ENCODE results near the gene ZBTB16. TPM values are rescaled to one million over a fixed set of nuclear protein-coding genes. Genes with fewer than 3 reads are reported as not detected.

The ZBTB16 gene
- total and polyA plus RNA-seq, 9 donors: 12.7 to 160 (median 68.7) TPM

DNA sequence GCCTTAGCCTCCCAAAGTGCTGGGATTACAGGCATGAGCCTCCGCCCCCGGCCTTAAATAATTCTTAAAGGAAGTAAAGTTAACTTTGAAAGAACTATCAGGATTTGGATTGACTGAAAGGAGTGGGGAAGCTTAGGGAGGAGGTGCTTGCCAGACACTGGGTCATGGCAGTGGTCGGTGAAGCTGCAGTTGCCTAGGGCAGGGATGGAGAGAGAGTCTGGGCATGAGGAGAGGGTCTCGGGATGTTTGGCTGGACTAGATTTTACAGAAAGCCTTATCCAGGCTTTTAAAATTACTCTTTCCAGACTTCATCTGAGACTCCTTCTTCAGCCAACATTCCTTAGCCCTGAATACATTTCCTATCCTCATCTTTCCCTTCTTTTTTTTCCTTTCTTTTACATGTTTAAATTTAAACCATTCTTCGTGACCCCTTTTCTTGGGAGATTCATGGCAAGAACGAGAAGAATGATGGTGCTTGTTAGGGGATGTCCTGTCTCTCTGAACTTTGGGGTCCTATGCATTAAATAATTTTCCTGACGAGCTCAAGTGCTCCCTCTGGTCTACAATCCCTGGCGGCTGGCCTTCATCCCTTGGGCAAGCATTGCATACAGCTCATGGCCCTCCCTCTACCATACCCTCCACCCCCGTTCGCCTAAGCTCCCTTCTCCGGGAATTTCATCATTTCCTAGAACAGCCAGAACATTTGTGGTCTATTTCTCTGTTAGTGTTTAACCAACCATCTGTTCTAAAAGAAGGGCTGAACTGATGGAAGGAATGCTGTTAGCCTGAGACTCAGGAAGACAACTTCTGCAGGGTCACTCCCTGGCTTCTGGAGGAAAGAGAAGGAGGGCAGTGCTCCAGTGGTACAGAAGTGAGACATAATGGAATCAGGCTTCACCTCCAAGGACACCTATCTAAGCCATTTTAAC lies 236.4 kb downstream of the ZBTB16 start, which contains the start of gene NNMT:
Gene NNMT (plus strand): TSS at position 724 of the 929 bp plus-strand sequence. CDS start 158 bp downstream, at position 882.
- DNase-seq: peak; percentile 36 to 77 (median 47)
- no peak for TF ChIP-seq CTCF (IDR thresholded peaks at IDR 0.05)
- TF ChIP-seq EP300 (IDR thresholded peaks at IDR 0.05): peak; percentile 97
- peak; percentile 28 for TF ChIP-seq POLR2A (IDR thresholded peaks at IDR 0.05)
- Histone ChIP-seq H3K4me3 (peak within 1 kb of the TSS; percentile 36), H3K27me3 (no peaks in the 10 kb centered on the region), H3K27ac (peak within 1 kb of the TSS; percentile 63 to 75), H3K36me3 (no peaks in the 10 kb centered on the region), H3K4me1 (ENCODE audit: insufficient read depth) (peaks cover 9% of the 10 kb centered on the region), H3K9me3 (no peaks in the 10 kb centered on the region)
- intact Hi-C loops (cut with DNase I): no loop called here
- WGBS, 3 donors: 22 to 41% (median 22%) methylated on average over 11 of the region's 11 CpGs

GRCh38 chr11:114296605-114297372 lies 237.3 kb downstream of the ZBTB16 start:
- WGBS, 3 donors: 65 to 84% (median 68%) methylated on average over 7 of the region's 7 CpGs
- intact Hi-C loops (cut with DNase I): no loop called here
- DNase-seq: no peak

DNA sequence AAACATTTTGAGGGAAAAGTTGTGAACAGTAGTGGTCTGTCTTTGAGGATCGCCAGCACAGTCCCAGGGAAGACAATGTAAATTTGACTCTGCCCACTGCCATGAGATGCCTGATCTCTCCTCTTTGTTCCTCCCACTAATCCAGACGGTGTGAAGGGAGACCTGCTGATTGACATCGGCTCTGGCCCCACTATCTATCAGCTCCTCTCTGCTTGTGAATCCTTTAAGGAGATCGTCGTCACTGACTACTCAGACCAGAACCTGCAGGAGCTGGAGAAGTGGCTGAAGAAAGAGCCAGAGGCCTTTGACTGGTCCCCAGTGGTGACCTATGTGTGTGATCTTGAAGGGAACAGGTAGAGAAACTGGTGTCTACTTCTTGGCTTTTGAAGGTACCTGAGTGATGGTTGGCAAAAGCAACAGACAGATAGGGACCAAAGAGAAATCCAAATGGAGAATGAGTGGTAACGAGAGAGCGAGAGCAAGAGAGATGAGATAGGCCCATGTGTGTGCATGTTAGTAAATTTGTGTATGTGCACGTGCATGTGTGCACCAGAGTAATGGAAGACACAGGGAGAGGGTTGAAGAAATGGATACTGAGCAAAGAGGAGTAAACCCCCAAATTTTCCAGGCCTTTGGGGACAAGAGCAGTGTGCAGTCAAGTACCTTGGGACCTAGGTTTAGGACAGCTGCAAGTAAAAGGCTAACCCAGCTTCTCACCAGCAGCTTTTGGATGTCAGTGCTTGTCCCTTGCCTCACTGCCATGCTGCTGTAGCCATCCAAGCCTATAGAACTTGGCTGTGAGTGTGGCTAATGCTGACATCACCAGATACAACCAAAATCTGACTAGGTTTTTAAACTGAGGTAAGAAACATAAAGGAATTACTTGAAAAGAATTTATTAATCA lies 238.5 kb downstream of the ZBTB16 start:
- no peak for DNase-seq
- peaks cover 5% of the 10 kb centered on the region for H3K4me1 ChIP-seq (ENCODE audit: insufficient read depth)
- no peak overlapping the region for H3K27ac ChIP-seq
- H3K27me3 ChIP-seq: no peaks in the 10 kb centered on the region
- intact Hi-C loops (cut with DNase I): no loop called here
- no peaks in the 10 kb centered on the region for H3K36me3 ChIP-seq
- H3K4me3 ChIP-seq: peak overlapping the region; percentile 36
- no peaks in the 10 kb centered on the region for H3K9me3 ChIP-seq
- 82 to 85% (median 84%) methylated on average over 8 of the region's 8 CpGs for WGBS, 3 donors
- no peak for TF ChIP-seq EP300 (IDR thresholded peaks at IDR 0.05)
- no peak for TF ChIP-seq CTCF (IDR thresholded peaks at IDR 0.05)
- TF ChIP-seq POLR2A (IDR thresholded peaks at IDR 0.05): no peak

More at GRCh38 chr11:114296605-114297372, 237.3 kb downstream of the ZBTB16 start:
- Histone ChIP-seq H3K4me3 (peak overlapping the region; percentile 36), H3K27ac (peak overlapping the region; percentile 63 to 75), H3K27me3 (no peaks in the 10 kb centered on the region), H3K9me3 (no peaks in the 10 kb centered on the region), H3K36me3 (no peaks in the 10 kb centered on the region), H3K4me1 (ENCODE audit: insufficient read depth) (peaks cover 5% of the 10 kb centered on the region)
- TF ChIP-seq CTCF (IDR thresholded peaks at IDR 0.05): no peak
- no peak for TF ChIP-seq EP300 (IDR thresholded peaks at IDR 0.05)
- no peak for TF ChIP-seq POLR2A (IDR thresholded peaks at IDR 0.05)

Data from ovary (tissue), 9 donors.